GM21825 (cell line): ENCODE measurements around the gene NAA25.
"Not testable (repeated sequence)": the region's sequence is repeated elsewhere in the genome, so short reads cannot be mapped to it uniquely, and the experiment has no call there.

Source experiments
- ATAC-seq: cut with Tn5 transposase; IDR thresholded peaks from one replicate; pipeline ENCODE4 v1.9.1; 2021; ENCODE audit warnings: mild to moderate bottlenecking, moderate library complexity; ENCODE audit not compliant: unreplicated experiment

The NAA25 gene

DNA sequence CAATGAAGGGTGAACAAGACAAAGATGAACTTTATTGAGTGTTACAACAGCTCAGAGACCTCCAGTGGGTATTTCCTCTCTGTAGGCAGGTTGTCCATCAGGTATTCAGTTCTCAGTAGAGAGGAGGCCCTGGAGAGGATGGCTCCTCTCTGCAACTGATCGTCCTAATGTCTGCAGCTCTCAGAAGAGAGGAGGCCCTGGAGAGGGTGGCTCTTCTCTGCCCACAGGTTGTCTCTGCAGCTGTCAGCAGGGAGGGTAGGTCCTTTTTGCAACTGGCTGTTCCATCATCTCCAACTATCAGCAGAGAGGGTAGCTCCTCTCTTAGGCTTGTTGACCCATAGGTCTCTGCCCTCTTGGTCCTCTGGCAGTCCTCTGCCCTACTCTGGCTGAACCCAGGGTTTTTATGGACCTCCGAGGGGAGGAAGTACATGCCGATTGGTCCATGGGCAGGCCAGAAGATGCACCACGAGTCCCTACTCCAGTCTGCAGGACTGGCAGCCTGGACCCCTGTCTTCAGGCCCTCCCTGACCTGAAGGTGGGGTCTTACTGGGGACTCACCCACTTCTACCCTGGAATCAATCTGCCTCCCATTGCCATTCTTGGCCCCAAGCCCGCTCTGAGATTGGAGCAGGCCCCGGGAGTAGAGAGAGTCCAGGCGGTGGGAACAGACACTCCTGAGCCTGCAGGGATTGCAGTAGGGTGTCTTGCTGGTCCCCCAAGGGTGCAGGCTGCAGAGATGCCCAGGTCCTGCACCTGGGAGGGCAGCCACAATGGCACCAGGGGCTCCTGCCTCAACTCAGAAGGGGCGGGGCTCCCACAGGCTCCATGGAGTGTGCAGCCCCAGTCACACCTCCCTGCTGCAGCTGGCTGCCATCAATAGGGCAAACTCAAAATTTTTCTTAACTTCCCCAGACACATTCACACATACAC lies 97.9 kb downstream of the NAA25 start:
- no peak for ATAC-seq

DNA sequence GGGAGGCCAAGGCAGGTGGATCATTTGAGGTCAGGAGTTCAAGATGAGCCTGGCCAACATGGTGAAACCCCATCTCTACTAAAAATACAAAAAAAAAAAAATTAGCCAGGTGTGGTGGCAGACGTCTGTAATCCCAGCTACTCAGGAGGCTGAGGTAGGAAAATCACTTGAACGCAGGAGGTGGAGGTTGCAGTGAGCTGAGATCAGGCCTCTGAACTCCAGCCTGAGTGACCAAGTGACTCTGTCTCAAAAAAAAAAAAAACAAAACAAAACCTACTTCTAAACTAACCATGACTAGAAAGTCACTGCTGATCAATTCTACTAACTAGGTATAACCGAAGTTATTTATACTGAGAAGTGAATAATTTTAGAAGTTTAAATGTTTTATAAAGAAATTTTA lies 99.0 kb downstream of the NAA25 start:
- ATAC-seq = not testable (repeated sequence)

DNA sequence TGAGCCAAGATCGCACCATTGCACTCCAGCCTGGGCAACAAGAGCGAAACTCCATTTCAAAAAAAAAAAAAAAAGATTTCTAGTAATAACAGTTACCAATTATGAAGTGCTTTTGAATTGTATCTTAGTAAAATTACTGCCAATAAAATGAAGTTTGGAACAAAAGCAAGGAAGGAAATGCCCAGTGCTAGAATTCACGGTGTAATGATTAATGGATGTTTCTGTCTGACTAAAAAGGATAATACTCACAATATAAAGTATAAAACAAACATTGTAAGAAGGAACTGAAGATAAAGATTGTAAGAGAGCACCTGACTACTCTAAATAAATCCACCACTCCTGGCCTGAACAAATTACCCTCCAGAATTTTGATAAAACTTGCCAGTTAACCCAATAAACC lies 99.7 kb downstream of the NAA25 start:
- no peak for ATAC-seq

DNA sequence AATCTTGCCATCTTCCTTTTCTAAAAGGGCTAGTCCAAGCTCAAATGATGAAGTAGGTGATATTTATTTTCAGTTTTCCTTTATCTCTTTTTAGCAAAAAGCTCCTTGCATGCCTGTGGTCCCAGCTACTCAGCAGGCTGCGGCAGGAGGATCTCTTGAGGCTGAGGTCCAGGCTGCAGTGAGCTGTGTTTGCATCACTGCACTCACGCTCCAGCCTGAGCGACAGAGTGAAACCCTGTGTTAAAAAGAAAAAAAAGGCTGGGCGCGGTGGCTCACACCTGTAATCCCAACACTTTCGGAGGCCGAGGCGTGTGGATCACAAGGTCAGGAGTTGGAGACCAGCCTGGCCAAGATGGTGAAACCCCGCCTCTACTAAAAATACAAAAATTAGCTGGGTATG lies 100.6 kb downstream of the NAA25 start:
- no peak for ATAC-seq

DNA sequence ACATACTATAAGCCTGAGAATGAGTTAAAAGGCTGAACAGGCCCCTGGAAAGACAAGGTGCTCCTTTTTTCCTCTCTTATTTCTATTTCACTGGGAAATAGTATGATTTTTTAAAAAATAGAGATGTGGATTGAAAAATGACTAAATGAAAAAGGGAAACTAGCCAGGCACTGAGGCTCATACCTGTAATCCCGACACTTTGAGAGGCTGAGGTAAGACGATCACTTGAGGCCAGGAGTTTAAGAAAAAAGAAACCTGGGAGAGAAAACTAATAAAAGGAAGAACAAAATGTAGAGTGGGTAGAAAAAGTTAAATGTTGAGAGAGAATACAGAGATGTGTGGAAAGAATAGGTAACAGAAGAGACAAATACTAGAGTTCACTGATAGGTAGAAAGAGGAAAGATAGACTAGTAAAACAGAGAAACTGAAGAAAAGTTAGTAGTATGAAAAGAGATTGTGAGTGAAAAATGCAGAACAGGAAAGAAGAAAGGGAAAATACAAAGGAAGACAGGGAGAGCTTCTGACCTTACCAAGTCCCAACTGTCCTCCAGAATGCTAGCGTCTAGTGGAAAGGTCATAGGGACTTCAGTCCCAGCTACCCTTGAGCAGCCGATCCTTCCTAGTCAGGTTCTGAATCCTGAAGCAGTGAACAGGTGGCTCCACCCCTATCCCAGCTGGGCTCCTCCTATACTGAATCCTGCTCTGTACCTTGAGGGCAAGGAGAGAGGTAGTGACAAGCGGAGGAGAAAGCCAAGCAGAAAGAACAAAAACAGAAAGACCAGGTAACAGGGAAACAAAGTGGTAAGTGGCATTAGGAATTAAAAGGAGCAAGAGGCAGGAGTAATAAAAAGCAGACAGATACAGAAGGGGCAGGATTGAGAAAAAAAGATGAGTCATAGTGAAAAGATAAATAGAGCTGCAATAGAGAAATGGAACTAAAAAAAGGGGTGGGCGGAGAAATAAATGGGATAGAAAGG lies 102.9 kb downstream of the NAA25 start:
- no peak for ATAC-seq

DNA sequence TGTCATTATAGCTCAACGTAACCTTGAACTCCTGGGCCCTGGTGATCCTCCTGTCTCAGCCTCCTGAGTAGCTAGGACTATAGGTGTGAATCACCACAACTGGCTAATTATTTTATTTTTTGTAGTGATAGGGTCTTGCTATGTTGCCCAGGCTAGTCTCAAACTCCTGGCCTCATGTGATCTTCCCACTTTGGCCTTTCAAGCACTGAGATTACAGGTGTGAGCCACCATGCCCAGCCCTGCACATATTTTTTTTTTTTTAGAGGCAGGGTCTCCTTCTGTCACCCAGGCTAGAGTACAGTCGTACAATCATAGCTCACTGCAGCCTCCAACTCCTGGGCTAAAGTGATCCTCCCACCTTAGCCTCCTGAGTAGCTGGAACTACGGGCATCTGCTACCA lies 104.5 kb downstream of the NAA25 start:
- no peak for ATAC-seq

DNA sequence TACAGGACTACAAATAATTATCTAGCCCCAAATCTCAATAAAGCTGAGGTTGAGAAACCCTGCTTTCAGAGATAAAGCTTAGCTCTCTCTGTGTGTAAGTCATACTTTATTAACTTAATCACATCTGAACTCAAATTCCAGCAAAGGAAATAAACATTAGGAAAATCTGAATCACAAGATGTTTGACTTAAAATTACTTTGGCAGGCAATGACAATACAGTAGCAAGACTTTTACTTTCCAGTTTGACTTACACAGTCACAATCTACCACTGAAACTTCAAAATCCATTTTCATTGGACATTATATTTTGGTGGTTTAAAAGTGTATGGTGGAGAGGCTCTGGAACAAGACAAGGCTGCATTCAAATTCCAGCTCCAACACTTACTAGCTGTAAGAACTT lies 107.0 kb downstream of the NAA25 start:
- no peak for ATAC-seq

DNA sequence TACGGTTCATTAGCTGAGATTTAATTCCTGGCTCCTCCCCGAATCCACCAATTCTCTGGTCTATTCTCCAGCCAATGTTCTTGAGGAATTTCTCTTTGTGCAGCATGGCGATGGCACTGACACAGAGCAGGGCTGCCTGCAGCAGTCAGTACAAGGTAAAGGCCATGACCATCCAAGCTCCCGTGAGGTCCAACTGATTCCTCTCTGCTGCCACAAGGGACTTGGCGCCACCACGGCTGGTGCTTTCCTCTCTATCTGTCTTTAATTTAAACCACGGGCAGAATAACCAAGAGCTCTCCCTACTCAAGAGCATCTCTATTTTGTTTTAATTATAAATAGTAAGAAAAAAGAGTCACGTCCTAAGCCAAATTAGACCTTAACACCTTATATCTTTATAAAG lies 107.8 kb downstream of the NAA25 start:
- no peak for ATAC-seq

DNA sequence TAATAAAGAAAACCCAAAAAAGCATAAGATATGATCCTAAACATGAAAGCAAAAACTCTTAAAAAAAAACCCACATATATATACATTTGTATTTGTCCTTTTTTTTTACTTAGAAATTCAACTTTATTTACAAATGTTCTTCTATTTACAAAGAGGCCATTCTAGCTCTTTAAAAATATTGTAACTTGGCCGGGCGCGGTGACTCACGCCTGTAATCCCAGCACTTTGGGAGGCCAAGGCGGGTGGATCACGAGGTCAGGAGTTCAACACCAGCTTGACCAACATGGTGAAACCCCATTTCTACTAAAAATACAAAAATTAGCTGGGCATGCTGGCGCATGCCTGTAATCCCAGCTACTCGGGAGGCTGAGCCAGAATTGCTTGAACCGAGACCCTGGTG lies 109.5 kb downstream of the NAA25 start:
- not testable (repeated sequence) for ATAC-seq

DNA sequence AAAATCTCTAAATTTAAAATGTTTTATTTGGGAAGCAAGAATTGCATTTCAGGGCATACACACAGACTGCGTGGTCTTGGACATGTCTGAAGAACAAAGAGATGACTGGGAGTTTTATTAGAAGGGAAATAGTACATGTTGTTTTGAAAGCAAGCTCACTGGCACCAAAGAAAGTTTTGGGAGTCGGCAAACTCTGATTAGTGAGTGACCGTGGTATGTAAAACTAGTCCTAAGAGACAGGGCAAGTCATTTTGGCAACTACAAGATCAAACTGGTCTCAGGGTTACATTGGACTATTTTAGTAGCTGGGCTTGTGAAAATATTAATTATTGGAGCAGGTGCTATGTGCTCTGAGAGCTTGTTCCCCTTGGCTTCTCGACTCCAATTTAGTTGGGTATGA lies 110.6 kb downstream of the NAA25 start:
- ATAC-seq = no peak

DNA sequence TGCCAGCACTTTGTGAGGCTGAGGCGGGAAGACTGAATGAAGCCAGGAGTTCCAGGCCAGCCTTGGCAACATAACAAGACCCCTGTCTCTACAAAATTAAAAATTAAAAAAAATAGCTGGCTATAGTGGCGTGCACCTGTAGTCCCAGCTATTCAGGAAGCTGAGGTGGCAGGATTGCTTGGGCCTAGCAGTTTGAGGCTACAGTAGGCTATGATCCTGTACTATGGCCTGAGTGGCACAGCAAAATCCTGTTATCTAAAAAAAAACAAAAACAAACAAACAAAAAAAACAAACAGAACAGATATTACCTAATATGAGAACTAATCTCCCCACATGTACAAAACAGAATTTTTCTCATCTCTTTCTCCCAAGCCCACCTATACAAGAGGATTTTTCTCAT lies 111.3 kb downstream of the NAA25 start:
- ATAC-seq = no peak

DNA sequence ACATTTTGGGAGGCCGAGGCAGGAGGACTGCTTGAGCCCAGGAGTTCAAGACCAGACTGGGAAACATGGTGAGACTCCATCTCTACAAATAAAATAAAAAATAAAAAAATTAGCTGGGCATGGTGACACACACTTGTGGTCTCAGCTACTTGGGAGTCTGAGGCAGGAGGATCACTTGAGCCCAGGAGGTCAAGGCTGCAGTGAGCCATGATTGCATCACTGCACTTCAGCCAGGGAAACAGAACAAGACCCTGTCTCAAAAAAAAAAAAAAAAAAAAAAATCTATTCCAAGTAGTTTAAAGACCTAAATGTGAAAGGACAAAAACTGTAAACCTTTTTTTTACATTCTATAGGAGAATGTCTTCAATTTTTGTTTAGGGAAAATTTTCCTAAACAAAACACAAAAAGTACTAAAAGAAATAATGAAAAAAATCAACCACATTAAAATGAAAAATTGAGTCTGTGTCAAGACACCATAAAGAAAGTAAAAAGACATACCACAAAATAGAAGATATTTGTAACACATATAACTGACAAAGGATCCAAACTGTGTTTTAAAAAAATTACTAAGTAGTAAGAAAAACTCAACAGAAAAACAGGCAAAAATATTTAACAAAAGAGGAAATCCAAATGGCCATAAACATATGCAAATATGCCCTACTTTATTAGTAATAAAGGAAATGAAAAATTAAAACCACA lies 112.7 kb downstream of the NAA25 start:
- ATAC-seq = no peak

DNA sequence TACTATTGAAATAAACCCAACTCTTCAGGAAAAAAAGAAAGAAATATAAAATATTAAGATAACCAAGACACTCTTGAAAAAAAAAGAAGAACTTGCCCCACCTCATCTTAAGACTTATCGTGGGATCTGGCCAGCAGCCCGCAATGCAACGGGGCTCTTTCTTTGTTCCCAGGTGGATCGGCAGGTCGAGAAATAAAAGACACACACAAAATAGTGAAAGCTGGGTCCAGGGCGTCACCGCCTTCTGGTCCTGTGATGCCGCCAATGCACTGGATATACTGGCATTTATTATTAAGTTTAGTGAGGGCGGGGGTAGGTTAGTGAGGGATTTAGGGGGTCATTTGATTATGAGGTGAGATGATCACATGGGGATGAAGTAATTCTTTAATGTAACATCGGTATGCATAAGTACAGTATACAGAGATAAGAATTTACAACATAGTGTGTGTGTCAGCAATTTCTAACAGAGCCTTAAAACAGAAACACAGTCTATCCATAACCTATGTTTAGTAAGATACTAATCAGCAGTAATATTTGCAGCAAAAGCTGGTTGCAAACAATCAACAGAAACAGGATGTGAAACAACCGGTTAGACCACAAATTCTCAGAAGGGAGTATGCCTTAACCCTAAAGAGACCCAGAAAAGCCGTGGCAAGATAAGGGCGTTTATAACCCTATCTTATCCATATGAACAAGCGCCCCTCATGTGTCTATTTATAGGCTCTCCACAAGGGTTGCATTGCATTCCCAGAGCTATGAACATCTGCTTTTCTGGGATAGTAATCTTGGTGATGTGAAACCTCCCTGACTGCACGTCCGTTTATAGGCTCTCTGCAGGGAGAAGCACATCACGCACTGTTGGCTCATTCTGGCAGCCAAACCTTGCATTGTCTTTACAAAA lies 114.1 kb downstream of the NAA25 start:
- ATAC-seq = not testable (repeated sequence)

DNA sequence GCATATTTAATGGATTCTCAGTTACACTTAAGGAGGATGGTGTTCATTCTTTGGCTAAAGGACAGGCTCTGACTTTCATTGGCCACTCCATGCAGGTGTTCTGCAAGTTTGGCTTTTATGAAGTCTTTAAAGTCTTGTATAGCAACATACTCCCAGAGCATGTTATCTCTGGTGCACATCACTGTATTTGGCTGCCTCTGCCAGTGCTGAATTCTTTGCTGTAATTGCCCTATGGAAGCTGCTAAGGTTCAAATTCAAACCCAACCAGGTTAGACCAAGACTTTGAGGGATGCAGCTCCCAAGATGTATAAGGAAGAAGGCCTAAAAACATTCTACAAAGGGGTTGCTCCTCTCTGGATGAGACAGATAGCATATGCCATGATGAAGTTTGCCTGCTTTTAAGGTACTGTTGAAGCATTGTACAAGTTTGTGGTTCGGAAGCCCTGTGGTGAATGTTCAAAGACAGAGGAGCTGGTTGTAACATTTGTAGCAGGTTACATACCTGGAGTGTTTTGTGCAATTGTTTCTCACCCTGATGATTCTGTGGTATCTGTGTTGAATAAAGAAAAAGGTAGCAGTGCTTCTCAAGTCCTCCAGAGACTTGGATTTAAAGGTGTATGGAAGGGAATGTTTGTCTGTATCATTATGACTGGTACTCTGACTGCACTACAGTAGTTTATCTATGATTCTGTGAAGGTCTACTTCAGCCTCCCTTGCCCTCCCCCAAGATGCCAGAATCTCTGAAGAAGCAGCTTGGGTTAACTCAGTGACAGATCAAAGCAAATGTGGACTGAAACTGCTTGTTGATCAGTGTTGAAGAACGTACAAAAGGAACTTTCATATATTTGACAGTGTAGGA lies 115.1 kb downstream of the NAA25 start:
- no peak for ATAC-seq

DNA sequence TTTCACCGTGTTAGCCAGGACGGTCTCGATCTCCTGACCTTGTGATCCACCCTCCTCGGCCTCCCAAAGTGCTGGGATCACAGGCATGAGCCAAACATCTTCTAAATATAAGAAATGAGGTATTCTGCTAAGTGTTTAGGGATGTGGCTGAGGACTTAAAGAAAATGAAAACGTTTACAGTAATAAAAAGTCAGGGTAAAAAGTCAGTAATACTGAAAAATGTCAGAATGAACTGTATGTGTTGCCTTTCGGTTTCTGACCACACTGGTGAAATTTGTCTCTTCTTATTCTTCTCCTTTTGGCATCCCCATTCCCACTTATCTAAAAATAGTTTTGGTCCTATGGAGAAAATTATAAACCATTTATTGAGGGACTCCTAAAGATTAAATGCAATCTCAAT lies 116.1 kb downstream of the NAA25 start:
- no peak for ATAC-seq

DNA sequence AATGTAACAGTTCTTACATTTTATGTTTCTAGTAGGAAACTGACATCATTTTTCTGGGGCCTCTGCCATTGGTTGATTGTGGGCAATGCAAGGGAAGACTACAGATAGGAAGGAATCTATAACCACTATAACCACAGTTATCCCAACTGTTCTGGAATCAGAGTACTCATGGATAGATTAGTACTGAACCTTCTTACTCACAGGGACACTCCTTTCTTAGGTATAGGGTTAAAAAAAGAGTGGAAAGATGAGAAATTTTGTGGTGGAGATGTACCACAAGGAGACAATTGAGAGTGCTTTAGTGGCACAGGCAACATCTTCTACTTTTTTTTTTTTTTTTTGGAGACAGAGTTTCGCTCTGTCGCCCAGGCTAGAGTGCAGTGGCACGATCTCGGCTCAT lies 116.6 kb downstream of the NAA25 start:
- no peak for ATAC-seq

DNA sequence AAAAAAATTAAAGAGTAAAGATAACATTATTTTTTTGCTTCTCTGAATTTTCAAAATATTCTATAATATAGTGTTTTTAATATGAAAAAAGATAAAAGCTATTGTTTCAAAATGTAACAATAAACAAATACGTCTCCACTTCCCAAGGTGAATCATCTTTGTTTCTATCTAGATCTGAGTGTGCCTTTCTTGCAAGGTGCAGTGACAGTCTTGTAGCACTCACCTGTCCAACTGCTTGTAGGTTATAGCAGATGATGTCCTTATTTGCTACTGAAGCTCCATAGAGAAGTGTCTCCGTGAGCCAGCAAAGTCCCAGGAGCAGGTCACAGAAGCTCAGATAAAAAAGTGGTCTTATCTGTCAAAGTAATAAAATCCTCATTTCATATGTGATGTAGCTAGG lies 117.0 kb downstream of the NAA25 start:
- ATAC-seq = no peak

DNA sequence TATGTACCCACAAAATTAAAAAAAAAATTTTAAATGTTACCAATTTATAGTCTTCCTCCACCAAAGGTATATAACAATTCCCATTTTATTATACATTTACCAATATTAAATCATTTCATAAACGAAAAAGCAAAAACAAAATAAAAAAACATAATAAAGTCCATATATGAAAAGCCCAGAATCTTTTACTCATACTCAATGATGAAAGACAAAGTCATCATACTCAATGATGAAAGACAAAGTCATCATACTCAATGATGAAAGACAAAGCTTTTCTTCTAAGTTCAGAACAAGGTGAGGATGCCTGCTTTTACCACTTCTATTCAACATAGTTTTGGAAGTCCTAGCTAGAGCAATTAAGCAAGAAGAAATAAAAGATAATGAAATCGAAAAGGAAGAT lies 123.8 kb downstream of the NAA25 start:
- no peak for ATAC-seq

DNA sequence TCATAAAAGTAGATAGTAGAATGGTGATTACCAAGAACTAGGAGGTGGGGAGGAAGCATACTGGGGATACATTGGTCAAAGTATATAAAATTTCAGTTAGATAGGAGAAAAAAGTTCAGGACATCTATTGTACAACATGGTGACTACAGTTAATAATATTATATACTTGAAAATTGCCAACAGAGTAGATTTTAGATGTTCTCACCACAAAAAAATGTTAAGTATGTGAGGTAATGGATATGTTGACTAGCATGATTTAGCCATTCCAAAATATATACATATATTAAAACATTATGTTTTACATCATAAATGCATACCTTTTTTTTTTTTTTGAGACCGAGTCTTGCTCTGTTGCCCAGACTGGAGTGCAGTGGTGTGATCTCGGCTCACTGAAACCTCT lies 126.6 kb downstream of the NAA25 start:
- no peak for ATAC-seq
